CD1c-positive myeloid dendritic cell (primary cell): ENCODE measurements around the gene TRIM31.

Source experiments
- DNase-seq: peaks from one replicate; pipeline ENCODE4 v3.0.0-alpha.2; 2016; ENCODE audit errors: extremely low spot score

TRIM31 gene

DNA sequence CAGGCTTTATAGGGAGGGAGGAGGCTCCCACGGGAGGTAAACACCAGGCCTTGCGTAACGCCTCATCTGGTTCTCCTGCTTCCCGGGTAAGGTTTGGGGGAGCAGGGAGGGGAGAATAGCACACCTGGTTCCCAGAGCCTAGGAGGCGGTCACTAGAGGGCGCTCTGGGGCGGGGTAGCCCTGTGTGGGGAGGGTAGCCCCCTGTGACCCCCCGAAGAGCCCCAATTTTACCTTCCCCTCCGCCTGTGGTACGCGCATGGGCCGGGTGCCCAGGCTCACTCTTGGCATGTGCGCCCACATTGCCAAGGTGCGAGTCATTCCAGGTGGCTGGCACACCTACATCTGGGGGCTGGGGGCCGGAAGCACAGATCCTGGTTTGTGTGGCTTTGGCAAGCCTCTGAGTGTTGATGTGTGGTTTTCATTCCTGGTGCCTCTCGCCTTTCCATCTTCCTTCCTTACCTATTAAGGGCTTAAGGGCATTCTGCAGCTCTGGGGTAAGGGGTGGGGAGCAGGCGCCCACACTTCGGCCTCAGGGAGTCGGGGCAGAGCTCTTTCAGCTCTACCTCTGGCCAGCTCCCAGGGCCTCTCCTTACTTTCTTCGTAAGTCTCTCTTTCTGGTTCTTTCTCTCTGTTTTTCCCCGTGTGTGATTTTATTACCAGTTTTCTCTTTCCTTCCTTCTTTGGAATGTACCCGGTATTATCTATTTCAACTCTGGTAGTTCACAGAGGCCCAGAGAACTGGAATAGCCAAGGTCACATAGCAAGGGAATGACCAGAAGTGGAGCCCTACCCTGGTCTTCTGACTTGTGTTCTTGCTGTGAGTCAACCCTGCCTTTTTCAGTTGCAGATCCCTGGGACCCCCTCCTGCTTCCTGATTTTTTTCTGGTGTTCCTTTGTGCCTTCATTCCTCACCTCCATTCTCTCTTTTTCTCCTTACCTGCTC, 36.8 kb downstream of the TRIM31 start:
- no peak for DNase-seq

DNA sequence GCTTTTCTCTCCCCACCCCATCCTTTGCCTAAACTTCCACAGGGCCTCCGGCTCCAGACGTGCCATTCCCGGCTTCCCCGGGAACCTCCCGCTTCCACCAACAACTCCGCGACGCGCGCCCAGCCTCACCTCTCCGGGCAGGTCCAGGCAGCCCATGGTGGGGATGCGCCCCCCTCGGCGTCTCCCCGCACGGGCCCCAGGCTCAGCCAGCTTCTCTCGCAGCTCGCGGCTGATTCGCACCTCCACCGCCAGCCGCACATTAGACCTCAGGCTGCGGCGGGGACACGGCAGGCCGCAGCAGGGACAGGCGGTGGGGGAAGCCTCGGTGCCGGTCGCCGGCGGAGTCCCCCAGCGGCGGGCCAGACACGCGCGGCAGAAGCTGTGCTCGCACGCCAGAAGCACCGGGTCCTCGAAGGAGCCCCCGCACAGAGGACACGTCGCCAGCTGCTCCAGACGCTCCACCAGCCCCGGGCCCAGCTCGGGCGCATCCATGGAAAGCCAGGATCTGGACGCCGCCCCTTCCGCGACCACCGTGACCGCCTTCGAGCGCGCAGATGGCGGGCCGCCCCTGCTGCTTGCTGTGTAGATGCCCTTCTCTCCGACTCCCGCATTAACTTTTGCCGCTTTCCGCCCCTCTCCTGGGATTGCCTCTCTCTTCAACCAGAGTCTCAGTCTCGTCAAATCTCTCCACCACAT, 37.6 kb downstream of the TRIM31 start, which contains the start of gene RNF39:
TSS of gene RNF39 (minus strand) at position 676 of the 696 bp plus-strand sequence. CDS start at position 492, 184 bp downstream.
- DNase-seq: no peak

DNA sequence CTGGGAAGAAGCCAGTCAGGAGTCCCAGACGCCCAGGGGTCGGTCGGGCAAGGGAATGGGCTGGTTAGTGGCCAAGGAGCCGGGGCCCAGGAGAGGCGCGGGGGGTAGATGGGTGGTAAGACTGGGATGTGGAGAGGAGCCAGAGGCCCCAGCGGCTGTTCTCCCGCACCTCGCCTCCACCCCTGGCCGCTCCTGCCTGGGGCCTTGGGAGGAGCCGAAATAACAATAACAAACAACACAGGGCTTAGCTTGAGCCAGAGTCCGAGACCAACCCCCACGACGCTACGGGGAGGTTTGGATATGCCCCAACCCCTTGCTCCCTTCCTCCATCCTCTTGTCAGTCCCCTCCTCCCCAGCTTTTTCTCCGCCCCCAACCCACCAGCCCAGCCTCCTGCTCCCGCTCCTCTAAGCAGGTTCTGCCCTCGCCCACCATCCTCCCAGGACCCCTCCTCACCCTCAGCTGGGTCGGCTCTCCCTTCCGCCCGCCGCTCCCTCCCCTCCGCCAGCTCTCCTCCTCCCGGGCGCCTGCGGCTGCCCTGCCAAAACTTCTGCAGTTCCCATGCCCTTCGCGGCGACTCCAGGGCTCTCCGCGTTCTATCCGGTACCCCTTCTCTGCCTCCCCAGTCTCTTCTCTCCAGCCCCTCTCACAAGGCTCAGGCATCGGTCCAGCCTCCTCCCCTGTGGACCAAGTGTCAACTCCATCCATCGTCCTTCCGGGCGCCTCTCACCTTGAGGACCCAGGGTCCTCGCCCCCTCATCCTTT, 38.4 kb downstream of the TRIM31 start:
- no peak for DNase-seq

DNA sequence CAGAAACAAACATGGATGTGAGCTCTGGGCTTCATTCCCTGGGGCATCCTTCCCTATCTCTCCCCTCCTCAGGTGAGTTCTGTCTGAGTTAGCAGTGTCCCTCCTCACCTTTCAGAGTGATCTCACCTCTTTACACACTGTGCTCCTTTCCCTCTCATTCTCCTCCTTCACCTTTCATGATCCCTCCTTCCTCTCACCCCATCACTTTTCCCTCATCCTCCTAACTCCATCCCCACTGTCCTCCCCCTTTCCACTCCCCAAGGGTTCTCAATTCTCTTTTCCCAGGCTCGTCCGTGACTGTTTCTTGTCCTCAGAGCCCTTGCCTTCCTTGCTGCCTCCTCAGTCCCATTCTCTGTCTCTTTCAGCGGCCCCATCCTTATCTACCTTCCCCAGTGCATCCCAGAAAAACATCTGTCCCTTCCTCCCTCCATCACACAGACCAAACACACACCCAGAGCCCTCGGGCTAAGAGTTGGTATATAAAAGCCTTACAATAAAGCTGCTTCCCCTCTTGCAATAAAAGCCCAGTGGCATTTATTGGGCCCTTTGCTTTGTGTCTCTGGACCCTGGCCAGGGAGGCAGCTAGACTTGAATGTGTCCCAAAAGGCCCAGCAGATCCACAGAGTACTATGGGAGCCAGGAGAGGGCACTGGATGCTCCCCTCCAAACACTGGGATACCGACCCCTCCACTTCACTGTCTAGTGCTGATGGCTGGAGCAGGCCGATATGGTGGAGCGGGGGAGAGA, 39.2 kb downstream of the TRIM31 start:
- no peak for DNase-seq

DNA sequence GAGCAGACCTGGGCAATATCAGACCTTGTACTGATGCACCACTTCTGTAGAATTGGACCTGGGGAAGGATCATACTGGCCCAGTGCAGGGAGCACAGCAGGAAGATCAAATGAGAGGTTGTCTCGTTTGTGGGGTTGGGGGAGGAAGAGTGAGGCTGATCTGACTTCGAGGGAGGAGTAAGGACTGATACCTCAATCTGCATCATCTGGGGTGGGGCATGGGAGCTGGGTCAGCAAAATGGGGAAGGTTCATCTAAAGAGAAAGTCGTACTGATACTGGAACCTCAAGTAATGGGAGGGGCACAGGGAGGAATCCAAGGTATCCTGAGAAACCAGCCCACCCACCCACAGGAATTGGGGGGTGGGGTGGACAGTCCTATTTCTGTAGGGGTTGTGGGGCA, 41.0 kb downstream of the TRIM31 start:
- no peak for DNase-seq

DNA sequence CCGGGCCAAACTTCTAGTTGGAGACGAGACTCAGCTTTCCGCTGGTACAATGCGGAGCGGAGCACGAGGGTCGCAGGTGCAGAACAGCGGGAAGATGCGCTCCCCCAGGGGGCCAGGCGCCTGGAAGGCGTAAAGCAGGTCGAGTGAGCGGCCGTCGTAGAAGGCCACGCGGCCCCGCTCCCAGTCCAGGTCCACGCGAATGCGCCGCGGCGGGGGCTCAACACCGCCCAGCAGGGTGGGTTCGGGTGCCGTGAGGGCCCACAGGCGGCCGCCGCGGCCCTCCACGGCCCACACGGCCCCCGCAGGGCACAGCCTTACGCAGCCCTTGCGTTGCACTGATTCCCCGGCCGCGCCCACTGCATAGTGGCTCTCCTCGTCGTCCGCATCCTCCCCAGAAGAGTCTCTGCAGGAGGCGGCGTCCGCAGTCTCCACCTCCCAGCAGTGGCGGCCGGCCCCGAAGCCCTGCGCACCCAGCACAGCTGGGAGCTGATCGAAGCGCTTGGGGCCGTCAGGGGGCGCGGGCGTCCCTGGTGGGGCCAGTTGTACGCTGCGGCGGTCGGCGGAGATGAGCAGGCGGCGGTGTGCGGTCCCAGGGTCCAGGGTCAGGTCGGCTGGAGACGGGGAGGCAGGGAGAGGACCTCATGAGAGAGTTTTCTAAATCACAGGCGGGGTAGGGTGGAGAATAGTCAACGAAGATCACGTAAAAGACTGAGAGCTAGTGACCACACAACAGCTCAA, 41.6 kb downstream of the TRIM31 start:
- no peak for DNase-seq

DNA sequence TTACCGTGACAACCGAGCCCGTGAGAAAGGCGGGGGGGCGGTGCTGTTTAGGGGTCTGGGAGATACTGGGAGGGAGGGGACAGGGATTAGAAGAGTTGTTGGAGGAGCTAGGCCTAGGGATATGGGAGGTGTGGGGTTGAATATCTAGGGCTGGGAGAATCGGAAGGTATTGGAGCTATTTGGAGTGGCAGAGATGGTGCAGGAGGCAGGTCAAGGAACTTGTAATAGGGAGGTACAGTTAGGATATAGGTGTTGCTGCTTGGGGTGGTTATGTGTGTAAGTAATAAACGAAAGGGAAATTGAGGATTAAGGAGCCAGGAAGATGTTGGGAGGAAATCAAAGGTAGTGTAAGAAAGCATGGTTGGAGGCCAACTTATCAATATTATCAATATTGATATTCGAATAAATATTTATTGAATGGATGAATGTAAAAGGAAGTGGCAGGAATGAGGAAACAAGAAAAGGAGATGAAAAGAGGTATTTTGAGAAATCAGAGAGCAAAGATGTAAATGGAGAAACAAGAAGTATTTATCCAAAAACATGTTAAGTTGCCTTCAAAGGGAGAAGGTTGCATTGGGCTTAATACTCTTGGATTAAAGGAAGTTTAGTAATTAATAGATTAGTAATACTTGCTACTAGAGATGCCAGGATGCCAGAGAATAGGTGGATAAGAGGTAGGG, 45.3 kb downstream of the TRIM31 start:
- DNase-seq: no peak

DNA sequence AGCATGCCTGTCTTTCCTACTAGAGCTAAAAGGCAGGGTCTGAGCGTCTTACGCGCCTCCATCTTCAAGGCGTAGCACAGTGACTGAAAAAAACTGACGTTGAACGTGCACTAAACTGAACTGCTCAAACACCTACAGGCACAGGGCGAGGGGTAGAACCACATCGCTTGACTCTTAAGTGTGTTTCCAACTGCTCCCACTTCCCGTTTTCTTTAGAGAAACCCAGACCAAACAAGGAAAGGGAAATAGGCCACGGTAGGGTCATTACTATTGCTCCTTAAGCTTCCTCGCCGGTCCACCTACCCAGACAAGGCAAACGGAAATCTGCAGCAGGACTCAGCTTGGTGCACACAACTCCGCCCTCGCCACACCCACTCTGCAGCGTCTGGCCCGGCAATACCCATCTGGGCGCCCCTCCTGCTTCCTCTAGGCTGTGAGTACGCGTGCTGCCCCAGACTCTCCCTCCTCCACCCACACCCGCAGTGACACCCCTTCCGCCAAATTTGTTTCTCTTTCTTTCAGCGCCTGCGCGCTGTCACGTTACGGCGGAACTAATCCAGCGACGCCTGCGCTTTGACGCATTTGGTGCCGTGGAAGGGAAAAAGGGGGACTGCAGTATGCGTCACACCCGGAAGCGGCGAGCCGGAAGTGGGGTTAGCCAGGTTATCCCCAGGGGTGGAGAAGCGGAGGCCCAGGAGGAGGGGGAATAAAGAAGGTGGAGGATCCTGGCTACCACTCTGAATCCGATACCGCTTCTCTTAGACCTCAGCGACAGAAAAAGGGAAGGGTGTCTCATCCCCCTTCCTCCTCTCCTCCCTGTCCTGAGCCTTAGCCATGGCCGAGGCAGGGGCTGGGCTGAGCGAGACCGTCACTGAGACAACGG, 46.1 kb downstream of the TRIM31 start, which contains the start of gene PPP1R11:
TSS of gene PPP1R11 (plus strand) at position 622 of the 883 bp plus-strand sequence. CDS start at position 835, 213 bp downstream.
- DNase-seq: peak; percentile 99

DNA sequence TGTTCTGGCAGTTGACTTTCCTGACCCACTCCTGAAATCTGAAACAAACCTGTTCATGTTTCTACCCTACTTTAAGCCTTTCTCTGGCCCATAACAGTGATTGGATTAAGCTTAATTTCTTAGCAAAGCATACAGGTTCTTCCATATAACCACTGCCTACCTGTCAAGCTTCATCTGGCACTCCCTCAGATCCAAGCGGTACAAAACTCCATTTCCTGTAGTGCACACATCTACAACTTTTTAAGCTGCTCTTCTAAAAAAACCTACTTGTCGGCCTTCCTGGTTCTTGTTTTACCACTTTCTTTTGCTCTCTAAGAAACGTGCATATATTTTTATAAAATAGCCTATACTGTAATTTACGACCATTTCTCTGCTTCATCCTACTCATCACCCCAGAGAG, 46.8 kb downstream of the TRIM31 start:
- peak; percentile 5 for DNase-seq

DNA sequence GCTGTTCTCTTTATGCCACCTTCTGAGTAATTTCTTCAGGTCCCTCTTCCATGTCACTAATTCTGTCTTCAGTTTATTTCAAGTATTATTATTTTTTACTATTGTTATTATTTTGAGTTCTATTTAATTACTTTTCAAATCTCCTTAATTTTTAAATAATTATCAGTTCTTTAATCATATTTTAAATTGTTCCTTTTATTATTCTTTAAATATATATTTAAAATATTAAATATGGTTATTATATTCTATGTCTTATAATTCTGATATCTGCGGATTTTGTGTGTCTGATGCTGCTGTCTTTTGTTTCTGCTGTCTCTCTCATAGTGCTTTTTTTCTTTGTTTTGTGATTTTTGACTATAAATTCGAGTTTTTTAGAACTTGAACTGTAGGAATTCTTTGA, 49.6 kb downstream of the TRIM31 start:
- no peak for DNase-seq

DNA sequence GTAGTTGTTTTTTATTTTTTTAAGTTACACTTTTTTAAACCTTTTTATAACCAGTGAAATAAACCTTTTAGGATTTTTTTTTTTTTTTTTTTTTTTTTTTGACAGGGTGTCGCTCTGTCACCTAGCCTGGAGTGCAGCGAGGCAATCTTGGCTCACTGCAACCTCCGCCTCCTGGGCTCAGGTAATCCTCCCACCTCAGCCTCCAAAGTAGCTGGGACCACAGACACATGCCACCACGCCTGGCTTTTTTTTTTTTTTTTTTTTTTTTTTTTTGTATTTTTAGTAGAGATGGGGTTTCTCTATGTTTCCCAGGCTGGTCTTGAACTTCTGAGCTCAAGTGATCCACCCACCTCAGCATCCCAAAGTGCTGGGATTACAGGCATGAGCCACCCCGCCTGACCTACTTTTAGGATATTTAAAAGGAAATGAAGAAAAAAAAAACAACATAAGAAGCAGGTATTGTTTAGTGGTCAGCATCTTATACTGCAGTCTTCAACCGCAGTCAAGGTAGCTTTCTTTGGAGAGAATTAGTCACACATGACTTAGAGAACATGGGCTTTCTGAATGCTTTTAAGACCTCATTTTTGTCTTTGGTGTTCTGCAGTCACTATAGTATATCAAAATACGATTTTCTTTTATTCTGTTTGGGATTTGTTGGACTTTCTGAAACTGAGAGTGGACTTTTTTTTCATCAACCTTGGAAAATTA, 50.3 kb downstream of the TRIM31 start:
- DNase-seq: no peak

DNA sequence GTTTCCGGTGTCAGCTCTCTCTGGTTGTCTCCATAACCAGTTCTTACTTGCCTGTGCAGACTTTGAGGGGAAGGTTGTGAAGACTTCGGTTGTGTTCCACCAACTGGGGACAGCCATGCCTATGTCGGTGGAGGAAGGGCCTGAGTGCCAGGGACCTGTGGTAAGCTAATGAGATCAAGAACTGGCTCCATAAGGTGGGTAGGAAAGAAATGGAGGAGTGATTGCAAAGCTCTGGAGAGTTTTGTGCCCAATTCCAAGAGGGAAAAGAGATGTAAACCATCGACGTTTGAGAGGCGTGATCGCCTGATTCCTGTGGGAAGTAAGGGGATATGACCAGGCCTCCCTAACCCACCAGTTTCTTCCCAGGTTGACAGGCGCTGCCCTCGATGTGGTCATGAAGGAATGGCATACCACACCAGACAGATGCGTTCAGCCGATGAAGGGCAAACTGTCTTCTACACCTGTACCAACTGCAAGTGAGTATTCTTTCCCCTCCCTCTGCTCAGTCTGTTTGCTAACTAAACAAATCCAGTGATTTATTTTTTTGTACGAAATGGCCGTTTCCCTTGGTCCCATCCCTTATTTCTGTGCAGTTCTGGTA, 50.9 kb downstream of the TRIM31 start:
- DNase-seq: peak; percentile 17

DNA sequence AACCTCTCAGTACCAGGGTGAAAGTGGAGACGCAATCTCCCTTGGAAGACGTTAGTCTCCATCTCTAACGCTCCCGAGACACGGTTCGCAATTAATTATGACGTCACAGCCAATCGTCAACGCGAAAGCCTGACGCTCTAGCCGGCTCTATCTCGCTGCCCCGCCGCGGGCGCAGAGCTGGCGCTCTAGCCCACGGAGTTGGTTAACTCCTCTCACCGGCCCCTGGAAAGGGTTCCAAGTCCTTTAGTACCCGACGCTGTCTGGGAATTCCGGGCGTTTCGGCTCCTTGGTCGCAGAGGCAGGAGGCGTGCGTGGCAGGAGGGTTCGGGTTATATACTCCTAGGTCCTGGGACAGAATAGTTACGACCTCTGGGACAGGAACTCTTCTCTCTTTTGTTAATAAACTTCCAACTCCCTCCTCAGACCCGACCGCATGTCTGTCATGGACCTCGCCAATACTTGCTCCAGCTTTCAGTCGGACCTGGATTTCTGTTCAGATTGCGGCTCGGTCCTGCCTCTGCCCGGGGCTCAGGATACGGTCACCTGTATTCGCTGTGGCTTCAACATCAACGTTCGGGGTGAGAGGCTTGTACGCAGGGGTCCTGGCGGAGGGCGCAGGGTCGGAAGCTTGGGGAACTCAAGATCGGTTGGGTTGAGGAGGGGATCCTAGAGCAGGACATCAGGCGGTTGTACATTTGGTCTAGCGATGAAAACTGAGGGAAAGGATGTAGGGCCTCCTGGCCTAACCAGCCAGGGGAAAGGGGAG, 51.6 kb downstream of the TRIM31 start, which contains the start of gene POLR1H:
TSS of gene POLR1H (plus strand) at position 174 of the 766 bp plus-strand sequence. CDS start at position 434, 260 bp downstream.
- peak; percentile 98 for DNase-seq

DNA sequence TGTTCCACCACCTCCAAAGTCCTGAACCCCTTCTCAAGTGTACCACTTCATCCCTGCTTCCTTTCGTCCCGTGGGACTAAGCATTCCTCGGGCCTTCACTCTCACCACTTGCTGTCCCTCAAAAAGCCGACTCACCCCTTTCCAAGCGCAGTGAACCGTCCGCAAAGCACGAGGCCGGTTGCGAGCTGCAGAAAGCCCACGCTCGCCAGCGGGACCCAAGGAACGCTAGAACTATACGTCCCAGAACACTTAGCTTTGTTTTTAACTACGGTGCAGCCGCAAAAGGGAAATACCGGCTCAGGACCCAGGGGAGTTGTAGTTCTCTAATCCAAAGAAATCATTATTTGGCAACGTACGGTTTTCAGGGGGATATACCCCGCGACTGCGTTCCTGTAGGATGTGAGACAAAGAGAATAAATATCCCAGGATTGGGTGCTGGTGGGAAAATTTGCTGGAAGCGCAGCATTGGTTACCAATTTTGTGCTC, 52.2 kb downstream of the TRIM31 start:
- peak; percentile 77 for DNase-seq

DNA sequence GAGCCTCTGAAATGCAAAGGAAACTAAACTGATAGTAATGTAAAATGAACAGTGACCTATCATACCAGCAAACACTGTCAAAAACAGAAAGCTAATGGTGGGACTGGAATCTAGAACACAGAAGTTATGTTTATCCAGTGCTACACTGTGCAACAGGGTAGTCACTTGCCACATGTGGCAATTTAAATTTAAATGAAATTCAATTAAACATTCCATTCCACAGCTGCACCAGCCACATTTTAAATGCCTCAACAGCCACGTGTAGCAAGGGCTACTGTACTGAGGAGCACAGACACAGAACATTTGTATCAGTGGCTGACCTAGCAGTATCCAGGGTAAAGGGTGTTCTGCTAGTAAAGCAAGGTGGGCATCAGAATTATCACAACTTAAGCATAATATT, 57.4 kb downstream of the TRIM31 start:
- no peak for DNase-seq

DNA sequence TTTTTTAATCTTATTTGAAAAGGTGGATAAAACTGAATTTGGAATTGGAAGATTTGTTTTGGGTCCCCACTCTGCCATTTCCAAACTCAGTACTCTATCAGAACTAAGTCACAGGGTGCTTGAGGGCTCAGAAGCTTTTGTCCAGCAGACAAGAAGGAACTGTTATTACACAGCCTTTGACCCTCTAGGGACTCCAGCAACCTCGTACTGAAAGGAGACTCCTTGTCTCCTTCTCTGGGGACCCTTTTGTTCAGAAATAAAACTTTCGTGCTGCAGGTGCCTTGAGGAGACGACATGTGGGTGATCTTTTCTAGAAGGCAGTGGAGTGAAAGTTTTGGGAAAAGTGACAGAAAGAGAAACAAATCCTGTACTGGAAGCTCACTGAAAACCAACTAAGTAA, 59.2 kb downstream of the TRIM31 start:
- no peak for DNase-seq
